GM19452 (cell line): ENCODE data around the gene CTIF.
"Not testable (repeated sequence)": the region's sequence is repeated elsewhere in the genome, so short reads cannot be mapped to it uniquely, and the experiment has no call there.

Experiments
- ATAC-seq: cut with Tn5 transposase; IDR thresholded peaks from one replicate; pipeline ENCODE4 v1.9.1; 2021; ENCODE audit not compliant: unreplicated experiment

The CTIF gene

DNA sequence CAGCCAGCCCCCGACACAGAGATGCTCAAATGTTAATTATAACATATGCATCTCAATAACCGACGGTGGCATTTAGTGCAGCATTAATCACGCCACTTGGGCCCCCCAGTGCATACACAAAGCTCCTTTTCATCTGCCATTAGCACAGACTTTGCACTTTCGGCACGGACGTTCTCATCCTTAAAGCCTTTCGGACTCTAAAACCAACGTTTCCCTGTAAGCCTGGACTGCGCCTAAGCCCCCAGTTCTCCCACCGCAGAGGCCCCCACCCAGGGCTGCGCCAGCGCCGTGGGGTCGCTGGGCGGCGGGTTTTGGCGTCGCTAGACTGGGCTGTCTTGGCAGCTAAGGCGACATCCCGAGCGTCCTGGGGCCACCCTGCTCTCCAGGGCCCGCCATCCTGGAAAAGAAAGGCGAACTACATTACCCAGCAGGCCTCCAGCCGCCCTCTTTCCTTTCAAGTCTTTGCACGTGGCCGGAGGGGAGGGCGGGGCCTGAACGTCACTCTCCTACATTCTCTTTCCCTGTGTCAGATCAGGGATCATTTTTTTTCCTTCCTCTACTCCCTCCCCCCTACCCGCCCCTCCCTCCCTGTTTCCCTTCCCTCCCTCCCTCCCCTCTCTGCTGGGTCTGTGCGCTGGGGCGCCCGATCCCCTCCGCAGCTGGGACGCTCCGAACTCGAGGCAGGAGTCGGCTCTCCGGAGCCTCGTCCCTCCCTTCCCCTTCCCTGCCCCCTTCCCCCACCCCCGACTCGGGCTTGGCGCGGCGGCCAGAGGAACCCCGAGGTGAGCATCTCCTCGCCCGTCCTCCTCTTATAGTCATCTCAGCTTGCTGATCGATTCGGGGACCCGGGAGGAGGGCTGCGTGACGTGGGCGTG lies at the start of gene CTIF:
Gene CTIF (plus strand): TSS at position 501 of the 875 bp plus-strand sequence. CDS start 80,535 bp downstream, outside the sequence.
- ATAC-seq, result peak; percentile 70

- no peak for ATAC-seq
These were observed 48.1 kb upstream of the CTIF start for GRCh38 chr18:48490641-48491293.

- ATAC-seq, result no peak
These were observed 46.0 kb upstream of the CTIF start for GRCh38 chr18:48492880-48493279.

- no peak for ATAC-seq
These were observed 45.2 kb upstream of the CTIF start for GRCh38 chr18:48493434-48494230.

DNA sequence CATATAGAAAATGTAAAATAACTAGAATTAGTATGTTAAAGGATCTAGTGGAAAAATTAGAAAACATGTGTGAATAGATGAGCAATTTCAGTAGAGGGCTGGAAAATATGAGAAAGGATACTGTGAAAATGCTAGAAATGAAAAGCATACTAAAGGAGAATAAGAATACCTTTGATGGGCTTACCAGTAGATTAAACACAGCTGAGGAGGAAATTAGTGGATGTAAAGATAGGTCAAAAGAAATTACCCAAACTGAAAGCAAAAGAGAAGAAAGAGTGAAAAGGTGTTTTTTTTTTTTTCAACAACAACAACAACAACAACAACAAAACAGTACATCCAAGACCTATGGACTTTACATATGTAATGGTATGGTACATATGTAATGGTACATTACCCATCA lies 41.0 kb upstream of the CTIF start:
- ATAC-seq, result no peak

DNA sequence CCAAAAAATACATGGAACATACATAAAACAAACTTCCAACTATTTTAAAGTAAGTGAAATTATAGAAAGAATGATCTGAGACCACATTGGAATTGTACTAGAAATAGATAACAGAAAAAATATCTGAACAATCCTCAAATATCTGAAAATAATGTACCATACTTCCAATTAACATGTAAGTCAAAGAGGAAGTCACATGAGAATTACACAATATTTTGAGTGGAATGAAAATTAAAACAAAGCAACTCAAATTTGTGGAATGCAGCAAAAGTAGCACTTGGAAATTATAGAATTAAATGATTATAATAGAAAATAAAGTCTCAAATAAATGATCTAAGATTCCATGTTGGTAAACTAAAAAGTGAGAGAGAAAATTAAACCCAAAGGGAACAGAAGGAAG lies 38.3 kb upstream of the CTIF start:
- no peak for ATAC-seq

- no peak for ATAC-seq
These were observed 35.9 kb upstream of the CTIF start for GRCh38 chr18:48502906-48503305.

GRCh38 chr18:48504819-48505218 lies 34.0 kb upstream of the CTIF start:
- ATAC-seq, result no peak

- ATAC-seq, result not testable (repeated sequence)
These were observed 31.8 kb upstream of the CTIF start for GRCh38 chr18:48506983-48507568.

DNA sequence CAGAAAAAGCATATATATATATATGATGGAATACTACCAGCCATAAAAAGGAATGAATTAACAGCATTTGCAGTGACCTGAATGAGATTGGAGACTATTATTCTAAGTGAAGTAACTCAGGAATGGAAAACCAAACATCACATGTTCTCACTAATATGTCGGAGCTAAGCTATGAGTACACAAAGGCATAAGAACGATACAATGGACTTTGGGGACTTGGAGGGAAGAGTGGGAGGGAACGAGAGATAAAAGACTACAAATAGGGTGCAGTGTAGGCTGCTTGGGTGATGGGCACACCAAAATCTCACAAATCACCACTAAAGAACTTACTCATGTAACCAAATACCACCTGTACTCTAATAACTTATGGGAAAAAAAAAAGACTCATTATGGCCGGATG lies 26.3 kb upstream of the CTIF start:
- ATAC-seq, result not testable (repeated sequence)

DNA sequence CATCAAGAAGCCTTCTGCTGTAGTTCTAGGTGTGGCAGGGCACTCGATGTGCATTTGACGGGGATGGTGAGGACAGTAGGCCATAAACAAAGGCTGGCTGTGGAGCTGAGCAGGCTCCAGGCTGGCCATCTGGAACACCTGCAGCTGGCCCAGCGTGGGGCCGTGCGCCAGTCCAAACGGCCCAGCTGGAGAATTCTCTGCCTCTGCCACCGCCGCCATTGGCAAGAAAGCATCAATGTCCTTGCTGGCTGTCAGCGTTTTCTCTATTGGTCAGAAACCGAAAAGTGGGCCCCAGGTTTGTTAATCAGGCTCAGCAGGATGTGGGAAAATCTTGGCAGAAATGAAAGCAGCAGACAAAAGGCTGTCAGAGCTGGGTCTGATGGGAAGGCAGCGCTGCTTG lies 24.0 kb upstream of the CTIF start:
- ATAC-seq, result no peak

DNA sequence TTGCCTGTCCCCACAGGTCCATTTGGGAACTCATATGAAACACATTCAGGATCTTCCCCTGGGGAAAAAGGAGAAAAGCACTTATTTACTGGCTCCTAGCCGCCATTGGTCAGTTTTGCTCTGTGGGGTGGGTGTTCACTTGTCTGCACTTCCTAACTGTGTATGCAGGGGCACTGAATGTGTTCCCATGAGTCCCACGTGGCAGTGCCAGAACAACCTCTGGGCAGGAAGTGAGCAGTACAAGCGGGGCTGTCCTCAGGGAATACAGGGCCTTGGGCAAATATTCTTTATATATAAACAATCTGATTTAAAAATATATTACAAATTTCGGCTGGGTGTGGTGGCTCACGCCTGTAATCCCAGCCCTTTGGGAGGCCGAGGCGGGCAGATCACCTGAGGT lies 21.8 kb upstream of the CTIF start:
- no peak for ATAC-seq

GRCh38 chr18:48519431-48520100 lies 19.3 kb upstream of the CTIF start:
- no peak for ATAC-seq

DNA sequence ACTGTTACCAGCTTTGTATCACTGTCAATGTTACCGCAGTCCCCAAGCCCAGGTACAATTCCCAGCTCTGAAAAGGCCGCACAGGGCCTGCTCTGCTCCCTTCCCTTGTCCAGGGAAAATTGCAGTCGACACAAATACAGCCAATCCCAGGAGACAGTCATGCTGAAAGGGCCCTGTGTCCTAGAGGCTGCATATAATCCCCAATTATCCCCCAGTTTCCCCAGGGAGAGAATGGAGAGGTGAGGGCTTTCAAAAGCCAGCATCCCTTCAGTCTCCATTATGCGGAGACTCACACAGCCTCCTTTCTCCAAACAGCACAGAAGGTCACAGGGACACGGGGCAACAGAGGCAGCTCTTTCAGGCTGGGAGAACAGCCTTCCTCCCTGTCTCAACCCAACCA lies 17.1 kb upstream of the CTIF start:
- ATAC-seq, result no peak

- no peak for ATAC-seq
These were observed 13.2 kb upstream of the CTIF start for GRCh38 chr18:48525671-48526070.

GRCh38 chr18:48527461-48527860 lies 11.4 kb upstream of the CTIF start:
- ATAC-seq, result no peak

GRCh38 chr18:48528861-48529260 lies 10.0 kb upstream of the CTIF start:
- no peak for ATAC-seq

GRCh38 chr18:48529796-48530195 lies 9.0 kb upstream of the CTIF start:
- no peak for ATAC-seq

GRCh38 chr18:48530399-48531081 lies 8.3 kb upstream of the CTIF start:
- no peak for ATAC-seq

- ATAC-seq, result no peak
These were observed 7.8 kb upstream of the CTIF start for GRCh38 chr18:48531082-48531403.
